ELR (cell line): Measurements from ENCODE around the gene FAM210A.

Experiments
- DNase-seq: peaks from one replicate; pipeline ENCODE4 v3.0.0-alpha.2; 2015; ENCODE audit warnings: low read depth

Gene FAM210A

DNA sequence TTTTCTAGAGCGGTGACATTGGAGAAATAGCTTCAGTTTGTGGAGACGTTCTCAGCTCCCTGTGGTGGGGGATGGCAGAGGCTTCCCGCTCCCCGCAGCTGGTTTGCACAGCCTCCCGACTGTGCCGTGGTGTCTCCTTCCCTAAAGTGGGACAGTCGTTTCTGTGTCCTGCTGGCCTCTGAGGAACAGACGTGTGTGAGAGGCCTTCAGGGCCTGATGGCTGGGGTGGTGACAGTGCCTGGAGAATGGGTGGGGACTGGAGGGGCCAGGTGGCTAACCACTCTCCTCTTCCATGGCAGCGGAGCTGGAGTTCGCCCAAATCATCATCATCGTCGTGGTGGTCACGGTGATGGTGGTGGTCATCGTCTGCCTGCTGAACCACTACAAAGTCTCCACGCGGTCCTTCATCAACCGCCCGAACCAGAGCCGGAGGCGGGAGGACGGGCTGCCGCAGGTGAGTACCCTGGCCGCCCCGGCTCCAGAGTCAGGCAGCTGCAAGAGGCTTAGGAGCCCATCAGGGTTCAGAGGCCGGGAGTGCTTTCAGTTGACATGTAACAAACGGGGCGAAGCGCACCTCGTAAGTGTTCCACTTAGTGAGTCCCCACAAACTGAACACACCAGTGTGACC is 105.4 kb downstream of the FAM210A start:
- no peak for DNase-seq

DNA sequence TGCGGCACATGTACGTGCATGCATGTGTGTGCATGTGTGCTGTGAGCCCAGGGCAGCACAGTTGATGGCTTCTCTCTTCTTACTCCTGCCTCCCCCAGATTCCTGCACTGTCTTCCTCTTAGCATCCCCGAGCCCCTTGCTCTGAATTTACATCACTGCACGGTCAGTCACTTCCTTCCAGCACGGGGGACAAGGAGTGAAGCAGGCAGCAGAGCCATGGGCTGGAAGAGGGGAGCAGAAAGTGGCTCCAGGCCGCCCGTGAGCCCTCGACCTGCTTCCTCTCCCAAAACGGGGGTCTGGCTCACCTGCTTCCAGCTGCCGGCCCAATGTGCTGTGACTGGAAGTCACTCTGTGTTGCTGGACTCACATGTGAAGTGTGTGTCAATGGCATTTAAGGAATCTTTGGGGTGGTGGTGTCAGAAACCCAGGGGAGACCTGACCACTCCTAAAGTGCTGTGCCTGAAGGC is 106.1 kb downstream of the FAM210A start:
- no peak for DNase-seq

DNA sequence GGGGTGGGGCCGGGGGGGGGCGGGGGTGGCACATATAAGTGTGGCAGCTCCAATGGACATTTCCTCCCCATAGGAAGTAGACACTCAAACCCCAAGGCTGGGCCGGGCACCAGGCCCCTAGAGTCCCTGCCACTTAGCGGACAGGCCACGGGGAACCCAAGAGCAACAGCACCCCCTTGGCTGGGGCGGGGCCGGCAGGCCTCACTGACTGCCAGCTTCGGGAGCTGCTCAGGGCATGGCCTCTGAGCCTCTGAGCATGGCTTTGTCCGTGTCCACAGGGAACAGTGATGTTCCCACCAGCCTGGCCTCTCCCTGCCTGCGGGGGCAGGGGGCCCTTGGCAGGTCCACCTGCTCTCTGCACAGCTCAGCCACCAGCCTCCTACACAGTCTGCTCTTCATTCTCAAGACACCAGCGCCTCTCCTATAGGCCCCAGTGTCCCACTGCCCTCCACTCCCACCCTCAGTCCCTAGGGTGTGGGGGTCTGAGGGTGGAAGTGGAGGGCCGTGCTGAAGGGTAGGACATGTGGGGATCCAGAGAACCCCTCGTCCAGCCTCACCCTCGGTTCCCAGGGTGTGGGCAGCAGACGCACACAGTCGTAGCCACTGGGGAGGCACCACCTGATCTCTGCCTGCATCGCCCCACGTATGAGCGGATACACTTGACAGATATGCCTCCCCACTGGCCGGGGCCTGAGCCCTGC is 106.7 kb downstream of the FAM210A start:
- no peak for DNase-seq

DNA sequence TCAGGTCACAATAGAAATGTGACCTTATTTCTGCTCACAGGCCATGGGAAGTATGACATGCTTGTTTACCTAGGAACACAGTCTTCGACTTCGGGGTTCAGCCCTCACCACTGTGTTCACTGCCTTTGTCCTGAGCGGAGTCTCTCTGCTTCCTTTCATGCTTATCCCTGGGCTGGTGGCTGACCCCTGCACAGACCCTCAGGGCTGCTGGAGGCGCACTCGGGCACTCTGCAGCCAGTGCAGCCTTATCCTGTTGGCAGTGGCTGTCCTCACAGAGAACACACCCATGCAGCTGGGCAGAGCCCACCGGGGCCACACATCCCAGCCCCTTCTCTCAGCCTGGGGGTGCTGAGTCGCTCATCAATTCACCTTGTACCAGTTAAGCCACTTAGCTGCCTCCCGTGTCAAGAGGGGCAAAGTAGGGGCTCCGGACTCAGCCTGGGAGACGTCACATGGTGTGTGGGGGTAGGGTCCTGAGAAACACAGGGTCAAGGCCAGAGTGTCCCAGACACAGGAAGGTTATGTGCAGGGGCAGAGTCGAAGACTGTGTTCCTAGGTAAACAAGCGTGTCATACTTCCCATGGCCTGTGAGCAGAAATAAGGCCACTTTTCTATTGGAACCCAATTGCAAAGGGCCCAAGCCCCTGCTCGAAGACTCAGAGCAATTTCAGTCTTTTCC is 107.5 kb downstream of the FAM210A start:
- DNase-seq: no peak

DNA sequence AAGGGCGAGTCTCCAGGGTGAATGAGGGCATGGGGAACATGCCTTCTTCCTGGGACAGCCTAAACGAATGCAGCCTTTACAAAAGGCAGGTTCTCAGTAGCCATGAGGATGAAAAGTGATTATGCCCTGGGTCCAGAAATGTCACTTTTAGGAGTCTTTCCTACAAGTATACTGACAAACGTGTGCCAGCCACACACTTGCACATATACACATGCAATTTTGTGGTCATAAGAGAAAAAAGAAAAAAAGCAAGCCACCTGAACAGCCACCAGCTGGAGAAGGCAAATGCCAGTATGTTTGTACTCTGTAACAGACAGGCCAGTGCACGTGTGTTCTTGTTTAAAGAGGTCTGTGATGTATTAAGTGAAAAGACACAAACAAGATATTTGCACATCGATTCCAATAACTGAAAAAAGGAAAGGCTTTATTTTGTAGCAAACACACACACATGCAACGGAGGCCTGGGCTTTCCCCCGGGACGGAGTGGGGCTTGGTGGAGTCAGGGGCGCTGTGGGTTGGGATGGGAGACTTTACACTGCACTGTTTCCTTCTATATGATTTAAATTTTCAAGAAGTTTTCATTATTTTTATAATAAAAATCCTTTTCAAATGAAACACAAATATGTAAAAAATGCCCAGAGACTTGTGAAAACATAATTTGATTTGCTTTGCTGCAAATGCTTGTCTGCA is 108.4 kb downstream of the FAM210A start:
- no peak for DNase-seq

GRCh38 chr18:13616525-13617035 is 109.8 kb downstream of the FAM210A start:
- DNase-seq: no peak

GRCh38 chr18:13616041-13616440 is 110.3 kb downstream of the FAM210A start:
- DNase-seq: no peak

- DNase-seq: no peak
Measured at GRCh38 chr18:13615432-13615861, 110.9 kb downstream of the FAM210A start.

DNA sequence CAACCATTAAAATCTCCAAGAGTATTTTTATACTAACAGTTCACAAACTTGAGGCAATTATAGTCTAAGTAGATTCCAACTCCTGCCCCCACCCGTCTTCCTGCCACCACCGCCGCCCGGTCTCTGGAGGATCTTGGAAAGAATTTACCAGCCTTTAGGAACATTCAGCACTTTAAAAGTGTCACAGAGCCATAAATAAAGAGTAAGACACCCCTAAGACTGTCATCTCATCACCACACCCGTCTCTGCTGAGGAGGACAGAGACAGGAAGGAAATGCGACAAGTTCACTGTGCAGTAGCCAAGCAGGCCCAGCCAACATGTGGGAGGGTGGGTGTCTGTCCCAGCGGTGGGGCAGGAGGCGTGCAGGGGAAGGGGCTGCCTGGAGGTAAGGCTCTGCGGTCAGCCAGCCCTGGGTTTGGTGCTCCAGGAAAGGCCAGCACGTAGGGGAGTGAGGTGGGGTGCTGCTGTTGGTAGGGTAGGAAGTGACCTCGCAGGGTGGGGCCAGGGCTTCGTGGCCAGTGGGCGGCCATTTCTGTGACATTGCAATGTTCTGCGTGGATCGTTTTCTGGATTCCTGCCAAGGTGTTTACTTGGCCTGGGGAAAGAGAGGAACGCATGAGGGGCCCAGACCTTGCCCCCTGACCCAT is 111.6 kb downstream of the FAM210A start:
- DNase-seq: no peak

- no peak for DNase-seq
Measured at GRCh38 chr18:13613591-13614501, 112.5 kb downstream of the FAM210A start.
